GM18511 (cell line): Measurements from ENCODE around the gene SRGAP3.

Experiments used
- ATAC-seq: cut with Tn5 transposase; IDR thresholded peaks from one replicate; pipeline ENCODE4 v1.9.1; 2021; ENCODE audit warnings: mild to moderate bottlenecking, moderate library complexity; ENCODE audit not compliant: unreplicated experiment

Gene SRGAP3

GRCh38 chr3:9122732-9123364 is 126.6 kb downstream of the SRGAP3 start:
- ATAC-seq = no peak

- no peak for ATAC-seq
These were observed 128.0 kb downstream of the SRGAP3 start for GRCh38 chr3:9121366-9122001.

- ATAC-seq = no peak
These were observed 130.1 kb downstream of the SRGAP3 start for GRCh38 chr3:9119331-9119730.

GRCh38 chr3:9118222-9118621 is 131.2 kb downstream of the SRGAP3 start:
- no peak for ATAC-seq

GRCh38 chr3:9117220-9117619 is 132.2 kb downstream of the SRGAP3 start:
- ATAC-seq = no peak

- no peak for ATAC-seq
These were observed 133.1 kb downstream of the SRGAP3 start for GRCh38 chr3:9116336-9116735.

- ATAC-seq = no peak
These were observed 134.1 kb downstream of the SRGAP3 start for GRCh38 chr3:9115336-9115735.

GRCh38 chr3:9113040-9113439 is 136.4 kb downstream of the SRGAP3 start:
- ATAC-seq = no peak

GRCh38 chr3:9111866-9112265 is 137.6 kb downstream of the SRGAP3 start:
- no peak for ATAC-seq

GRCh38 chr3:9111417-9111816 is 138.0 kb downstream of the SRGAP3 start:
- no peak for ATAC-seq

GRCh38 chr3:9110802-9111201 is 138.6 kb downstream of the SRGAP3 start:
- no peak for ATAC-seq

- ATAC-seq = no peak
These were observed 139.1 kb downstream of the SRGAP3 start for GRCh38 chr3:9110316-9110715.

- ATAC-seq = no peak
These were observed 139.9 kb downstream of the SRGAP3 start for GRCh38 chr3:9109568-9109914.

- ATAC-seq = no peak
These were observed 140.4 kb downstream of the SRGAP3 start for GRCh38 chr3:9108876-9109567.

GRCh38 chr3:9107738-9108137 is 141.7 kb downstream of the SRGAP3 start:
- ATAC-seq = no peak

GRCh38 chr3:9105421-9105820 is 144.0 kb downstream of the SRGAP3 start:
- no peak for ATAC-seq

- no peak for ATAC-seq
These were observed 145.3 kb downstream of the SRGAP3 start for GRCh38 chr3:9104121-9104520.

- ATAC-seq = no peak
These were observed 147.0 kb downstream of the SRGAP3 start for GRCh38 chr3:9102240-9102981.

GRCh38 chr3:9101286-9101685 is 148.2 kb downstream of the SRGAP3 start:
- no peak for ATAC-seq

- ATAC-seq = peak; percentile 66
These were observed 148.9 kb downstream of the SRGAP3 start for GRCh38 chr3:9100513-9100894.

GRCh38 chr3:9099702-9100512 is 149.5 kb downstream of the SRGAP3 start:
- peak; percentile 8 for ATAC-seq
